NCI-H1092 (cell line): Measurements from ENCODE around the gene SPATA21.

Experiments
- DNase-seq: peaks from one replicate; lab custom pipeline; 2025; lab: John Stamatoyannopoulos, UW

Gene SPATA21

DNA sequence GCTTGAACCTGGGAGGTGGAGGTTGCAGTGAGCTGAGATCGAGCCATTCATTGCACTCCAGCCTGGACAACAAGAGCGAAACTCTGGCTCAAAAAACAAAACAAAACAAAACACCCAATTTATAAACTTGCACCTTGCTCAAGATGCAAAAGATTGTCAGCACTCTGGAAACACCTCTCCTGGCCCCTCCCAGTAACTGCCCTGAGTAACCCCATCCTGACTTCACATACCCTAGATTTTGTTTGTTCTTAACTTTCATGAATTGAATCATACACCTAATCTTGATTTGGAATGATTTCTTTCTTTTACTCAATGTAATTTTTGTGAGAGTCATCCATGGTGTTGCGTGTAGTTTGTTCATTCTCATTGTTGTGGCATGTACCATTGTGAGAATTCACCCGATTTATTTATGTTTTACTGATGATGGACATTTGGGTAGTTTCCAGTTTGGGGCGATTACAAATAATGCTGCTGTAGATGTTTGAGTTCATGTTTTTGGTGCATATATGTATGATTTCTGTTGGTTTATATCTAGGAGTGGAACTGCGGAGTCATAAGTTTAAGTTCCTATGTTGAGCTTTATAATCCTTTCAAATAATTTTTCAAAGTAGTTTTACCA is 13.7 kb upstream of the SPATA21 start:
- DNase-seq, result no peak

GRCh38 chr1:16449666-16450065 is 12.4 kb upstream of the SPATA21 start:
- no peak for DNase-seq

- no peak for DNase-seq
Observed at GRCh38 chr1:16449065-16449464, 11.8 kb upstream of the SPATA21 start.

- DNase-seq, result no peak
Observed at GRCh38 chr1:16447641-16448040, 10.4 kb upstream of the SPATA21 start.

DNA sequence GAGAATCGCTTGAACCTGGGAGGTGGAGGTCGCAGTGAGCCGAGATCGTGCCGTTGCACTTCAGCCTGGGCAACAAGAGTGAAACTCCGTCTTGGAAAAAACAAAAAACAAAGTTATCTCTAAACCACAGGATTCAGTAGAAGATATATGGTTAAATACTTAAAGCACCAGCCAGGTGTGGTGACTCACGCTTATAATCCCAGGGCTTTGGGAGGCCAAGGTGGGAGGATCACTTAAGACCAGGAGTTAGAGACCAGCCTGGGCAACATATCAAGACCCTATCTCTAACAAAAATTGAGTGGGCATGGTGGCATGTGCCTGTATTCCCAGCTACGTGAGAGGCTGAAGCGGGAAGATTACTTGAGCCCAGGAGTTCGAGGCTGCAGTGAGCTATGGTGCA is 8.9 kb upstream of the SPATA21 start:
- no peak for DNase-seq

- DNase-seq, result no peak
Observed at GRCh38 chr1:16445052-16445451, 7.8 kb upstream of the SPATA21 start.

DNA sequence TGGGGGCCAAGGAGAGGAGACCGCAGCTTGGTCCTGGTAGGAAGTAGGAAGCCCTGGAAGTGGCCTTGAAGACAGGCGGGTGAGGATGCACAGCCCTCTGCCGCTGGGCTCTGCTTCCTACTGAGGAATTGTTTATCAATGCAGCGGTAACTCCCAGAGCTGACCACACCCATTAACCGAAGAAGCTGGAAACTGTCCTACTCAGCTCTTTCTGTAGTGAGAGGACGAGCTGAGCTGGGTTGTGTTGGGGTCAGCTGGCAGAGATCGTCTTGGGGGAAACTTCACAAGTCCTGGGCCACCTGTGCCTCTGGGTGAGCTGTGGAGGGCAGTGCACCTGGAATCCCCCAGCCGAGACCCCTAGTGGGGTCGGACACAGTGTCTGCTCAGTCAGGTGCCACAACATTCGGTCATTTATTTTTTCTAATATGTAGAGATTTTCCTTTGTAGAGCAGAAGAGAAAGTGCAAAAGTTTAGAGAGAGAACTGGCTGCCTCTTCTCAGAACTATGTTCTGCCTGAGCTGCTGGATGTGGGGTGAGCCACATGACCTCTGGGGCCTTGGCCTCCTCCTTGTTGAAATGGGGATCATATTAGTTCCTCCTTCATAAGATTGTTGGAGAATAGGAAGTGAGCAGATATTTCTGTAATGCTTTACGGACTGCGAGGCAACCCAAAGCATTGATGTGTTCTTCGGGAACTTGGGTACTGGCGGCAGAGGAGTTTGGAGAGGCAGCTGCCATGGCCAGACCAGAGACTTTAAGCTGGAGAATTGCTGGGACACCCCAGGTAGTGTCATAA is 6.9 kb upstream of the SPATA21 start:
- no peak for DNase-seq

DNA sequence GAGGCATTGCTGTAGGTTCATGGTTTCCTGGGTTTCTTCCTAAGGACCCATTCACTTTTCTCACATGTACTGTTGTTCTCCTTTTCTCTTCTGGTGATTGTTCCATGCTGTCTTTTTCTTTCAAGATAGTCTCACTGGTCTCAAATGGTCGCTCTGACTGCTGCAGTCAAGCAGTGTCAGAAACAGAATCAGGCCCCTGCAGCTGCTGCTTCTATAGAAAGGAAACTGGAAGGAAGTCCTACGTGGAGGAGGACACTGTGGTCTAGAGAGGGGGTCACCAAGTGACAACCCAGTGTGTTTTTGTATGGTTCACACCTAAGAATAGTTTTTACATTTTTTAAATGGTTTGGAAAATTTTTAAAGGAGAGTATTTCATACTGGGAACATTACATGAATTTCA is 5.7 kb upstream of the SPATA21 start:
- DNase-seq, result no peak

GRCh38 chr1:16442265-16442664 is 5.0 kb upstream of the SPATA21 start:
- DNase-seq, result no peak

DNA sequence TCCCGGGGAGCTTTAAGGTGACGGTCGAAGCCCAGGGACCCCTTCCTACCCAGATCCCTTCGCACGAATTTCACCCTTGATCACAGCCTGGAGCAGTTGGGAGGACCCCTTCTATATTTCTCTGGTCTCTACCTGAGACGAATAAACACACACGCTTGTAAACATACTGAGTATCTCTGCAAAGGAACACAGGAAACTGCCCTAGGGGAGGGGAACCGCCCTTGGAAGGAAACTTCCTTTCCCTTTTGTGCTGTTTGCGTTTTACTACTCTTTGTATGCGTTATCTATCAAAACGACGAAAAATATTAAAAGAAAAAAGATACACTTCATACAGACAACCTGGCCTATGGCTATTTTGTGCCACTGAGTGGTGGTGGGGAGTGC is 4.0 kb upstream of the SPATA21 start:
- DNase-seq, result no peak

DNA sequence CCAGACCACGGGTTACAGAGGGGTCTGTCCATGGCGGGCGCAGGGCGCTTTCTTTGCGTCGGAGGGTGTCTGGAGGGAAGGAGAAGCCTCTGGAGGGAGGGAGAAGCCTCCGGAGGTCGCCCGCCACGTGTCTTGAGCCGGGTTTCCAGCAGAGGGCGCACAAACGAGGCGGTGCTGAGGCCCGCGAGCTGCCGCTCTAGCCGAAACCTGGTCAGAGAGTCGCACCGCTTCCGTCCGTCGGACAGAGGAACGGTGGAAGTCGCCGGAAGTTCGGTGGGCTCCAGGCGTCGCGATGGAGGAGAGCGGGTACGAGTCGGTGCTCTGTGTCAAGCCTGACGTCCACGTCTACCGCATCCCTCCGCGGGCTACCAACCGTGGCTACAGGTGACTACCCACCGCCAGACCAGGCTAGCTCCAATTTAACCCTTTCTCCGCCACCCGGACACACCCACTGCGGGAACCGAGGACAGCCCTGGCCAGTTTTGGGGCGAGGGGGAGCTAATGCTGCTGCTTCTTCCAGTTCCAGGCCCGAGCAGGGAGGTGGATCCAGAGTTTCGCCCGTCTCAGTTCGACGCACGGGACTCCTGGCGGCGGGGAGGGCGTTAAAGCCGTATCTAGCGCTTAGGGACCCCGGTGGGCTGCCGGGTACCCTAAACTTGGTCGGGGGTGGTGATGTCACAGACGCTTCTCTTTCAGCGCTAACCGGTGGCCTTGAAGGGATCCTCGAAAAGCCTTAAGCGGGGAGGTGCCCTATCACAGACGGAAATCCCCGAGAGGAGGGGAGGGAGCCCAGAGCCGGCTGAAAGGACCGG is 3.5 kb upstream of the SPATA21 start, which contains the start of gene NECAP2:
Gene NECAP2, plus strand, starts transcription at position 255 of the 812 bp plus-strand sequence. Its CDS starts 38 bp downstream, at position 293.
- DNase-seq, result peak; percentile 94

DNA sequence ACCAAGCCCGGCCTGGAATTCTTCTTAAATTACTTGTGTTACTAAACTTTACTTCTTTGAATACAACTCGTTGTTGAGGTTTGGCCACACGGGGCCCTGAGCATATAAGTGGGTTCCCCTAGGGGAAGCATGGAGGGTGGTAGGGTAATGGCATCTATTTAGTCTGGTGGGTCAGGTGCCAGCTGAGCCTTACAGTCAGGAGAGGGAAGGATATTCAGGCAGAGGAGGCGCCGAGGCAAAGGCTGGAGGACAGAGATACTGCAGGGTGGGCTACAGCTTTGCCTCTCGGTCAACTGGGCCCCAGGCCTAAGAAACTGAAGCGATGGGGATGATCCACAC is 2.9 kb upstream of the SPATA21 start:
- DNase-seq, result no peak

DNA sequence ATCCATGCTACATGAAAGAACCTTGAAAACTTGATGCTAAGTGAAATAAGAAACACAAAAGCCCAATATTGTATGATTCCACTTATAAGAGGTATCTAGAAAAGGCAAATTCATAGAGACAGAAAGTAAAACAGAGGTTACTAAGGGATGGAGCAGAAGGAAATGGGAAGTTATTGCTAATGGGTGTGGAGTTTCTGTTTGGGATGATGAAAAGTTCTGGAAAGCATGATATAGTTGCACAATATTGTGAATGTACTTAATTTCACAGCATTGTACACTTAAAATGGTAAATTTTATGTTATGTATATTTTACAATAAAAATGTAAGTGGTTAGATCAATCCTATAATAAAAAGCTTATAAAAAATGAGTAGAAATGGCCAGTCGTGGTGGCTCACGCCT is 1.7 kb upstream of the SPATA21 start:
- DNase-seq, result no peak

DNA sequence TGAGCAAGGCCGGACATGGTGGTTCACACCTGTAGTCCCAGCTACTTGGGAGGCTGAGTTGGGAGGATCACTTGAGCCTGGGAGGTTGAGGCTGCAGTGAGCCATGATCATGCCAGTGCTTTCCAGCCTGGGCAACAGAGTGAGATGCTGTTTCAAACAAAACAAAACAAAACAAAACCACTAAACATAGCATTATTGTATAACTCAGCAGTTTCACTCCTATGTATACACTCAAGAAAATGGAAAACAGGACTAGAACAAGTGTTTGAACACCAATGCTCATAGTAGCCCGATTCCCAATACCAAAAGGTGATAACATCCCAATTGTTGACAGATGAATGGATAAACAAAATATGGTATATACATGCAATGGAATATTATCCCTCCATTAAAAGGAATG is 1.3 kb upstream of the SPATA21 start:
- DNase-seq, result no peak

DNA sequence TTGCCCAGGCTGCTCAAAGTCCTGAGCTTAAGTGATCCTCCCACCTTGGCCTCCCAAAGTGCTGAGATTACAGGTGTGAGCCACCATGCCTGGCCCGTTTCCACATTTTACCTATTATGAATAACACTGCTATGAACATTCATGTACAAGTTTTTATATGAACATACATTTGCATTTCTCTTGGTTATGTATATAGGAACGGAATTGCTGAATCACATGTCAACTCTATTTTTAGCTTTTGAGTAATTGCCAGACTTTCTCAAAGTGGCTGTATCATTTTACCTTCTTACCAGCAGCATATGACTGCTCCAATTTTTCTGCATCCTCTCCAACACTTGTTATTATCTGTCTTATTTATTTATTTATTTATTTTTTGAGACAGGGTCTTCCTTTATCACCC is 2.7 kb downstream of the SPATA21 start:
- no peak for DNase-seq

DNA sequence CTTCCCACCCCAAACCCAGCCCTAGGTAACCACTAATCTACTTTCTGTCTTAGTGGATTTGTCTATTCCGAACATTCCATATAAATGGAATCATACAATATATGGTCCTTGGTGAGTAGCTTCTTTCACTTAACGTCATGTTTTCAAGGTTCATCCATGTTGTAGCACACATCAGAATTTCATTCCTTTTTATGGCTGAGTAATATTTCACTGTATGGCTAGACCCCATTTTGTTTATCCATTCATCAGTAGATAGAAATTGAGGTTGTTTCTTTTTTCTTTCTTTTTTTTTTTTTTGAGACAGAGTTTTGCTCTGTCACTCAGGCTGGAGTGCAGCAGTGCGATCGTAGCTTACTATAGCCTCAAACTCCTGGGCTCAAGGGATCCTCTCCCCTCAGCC is 3.2 kb downstream of the SPATA21 start:
- no peak for DNase-seq

- no peak for DNase-seq
Observed at GRCh38 chr1:16433030-16433429, 4.2 kb downstream of the SPATA21 start.

DNA sequence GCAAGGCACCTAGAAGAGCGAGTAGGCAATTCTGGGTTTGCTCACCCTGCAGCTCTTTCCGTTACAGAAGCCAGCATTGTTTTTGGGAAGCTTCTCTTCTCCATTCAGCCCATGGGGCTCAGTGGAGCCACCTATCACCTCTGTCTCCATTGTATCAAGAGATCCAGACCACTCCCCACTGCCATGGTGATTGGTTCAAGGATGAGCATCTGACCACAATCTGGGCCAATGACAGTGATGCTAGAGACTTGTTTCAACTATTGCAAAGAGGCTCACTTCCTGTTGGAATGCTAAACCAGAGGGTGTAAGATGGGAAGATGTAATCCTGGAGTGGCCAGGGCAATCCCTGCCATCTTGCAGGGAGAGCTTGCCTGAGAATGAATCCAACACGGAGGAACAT is 6.6 kb downstream of the SPATA21 start:
- no peak for DNase-seq

DNA sequence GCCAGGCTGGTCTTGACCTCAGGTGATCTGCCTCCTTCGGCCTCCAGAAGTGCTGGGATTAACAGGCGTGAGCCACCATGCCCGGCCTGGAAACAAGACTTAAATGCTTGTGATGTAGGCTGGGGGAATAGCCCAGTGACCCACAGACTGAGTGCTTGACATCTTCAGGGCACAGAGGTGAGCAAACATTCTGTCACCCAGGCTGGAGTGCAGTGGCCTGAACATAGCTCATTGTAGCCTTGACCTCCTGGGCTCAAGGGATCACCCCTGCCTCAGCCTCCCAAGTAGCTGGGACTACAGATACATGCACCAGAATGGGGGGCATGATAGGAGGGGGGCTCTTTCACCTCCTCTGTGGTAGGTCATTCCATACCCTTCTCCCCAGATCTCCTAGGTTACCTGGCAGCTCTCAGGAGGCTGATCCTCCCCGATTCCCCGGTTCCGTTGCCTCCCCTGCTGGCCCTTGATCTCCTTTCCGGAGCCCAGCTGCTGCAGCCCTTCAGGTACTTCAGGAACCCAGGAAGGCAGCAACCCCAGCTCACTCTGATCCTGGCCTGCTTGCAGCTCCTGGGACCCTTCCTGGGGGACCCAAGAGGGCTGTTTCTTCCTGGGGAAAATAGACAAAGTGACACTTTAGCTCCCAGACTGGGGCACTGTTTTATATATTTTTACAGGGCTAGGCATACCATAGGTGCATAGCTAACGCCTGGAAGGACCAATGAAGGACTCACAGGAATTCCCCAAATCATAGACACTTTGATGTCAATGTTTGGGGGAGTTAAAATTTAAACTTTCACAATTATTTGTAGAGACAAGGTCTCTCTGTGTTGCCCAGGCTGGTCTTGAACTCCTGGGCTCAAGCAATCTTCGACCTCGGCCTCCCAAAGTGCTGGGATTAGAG is 11.8 kb downstream of the SPATA21 start:
- no peak for DNase-seq

DNA sequence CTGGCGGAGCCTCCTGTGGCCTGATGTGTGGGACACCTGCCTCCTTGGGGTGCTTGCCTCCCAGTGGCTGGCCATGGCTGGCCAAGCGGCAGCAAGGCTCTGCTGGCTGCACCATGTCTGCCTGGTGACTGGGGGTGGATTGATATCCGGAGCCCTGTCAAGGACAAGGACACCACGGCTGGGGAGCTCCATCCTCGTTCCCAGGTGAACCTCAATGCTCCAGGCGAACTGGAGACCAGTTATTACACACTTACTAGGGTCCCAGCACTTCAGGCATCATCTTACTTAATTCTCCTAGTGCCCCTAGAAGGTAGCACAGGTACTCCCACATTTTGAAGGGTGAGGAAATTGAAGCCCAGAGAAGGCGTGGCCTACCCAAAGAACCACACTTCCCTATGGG is 15.2 kb downstream of the SPATA21 start:
- DNase-seq, result no peak

DNA sequence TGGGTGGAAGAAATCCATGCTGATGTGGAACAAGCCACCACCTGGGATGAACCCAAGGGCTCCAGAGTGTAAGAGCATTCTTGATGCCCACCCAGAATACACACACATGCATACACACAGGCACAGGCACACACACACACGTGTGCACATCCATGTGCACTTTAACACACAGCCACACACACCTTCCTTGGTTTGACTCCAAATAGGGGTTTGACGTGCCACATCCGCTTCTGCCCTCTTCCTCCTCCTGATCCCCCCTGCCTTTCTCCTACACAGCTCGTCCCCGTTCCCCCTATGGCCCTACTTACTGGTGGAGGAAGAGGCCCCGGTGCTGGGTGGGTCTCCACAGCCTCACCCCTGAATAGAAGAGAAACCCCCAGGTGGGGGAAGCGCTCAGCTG is 16.0 kb downstream of the SPATA21 start:
- DNase-seq, result no peak
